ENCODE data around the gene MAGEB17. TPM values are rescaled to one million over a fixed set of nuclear protein-coding genes. Genes with fewer than 3 reads are reported as not detected.

Gene MAGEB17
- total and polyA plus RNA-seq, 9 of the 15 experiments (the other 6 are each of a cell fraction or from before 2014, with no cell fraction given), result 0.07 to 0.45 (median 0.14) TPM; not detected in 1

DNA sequence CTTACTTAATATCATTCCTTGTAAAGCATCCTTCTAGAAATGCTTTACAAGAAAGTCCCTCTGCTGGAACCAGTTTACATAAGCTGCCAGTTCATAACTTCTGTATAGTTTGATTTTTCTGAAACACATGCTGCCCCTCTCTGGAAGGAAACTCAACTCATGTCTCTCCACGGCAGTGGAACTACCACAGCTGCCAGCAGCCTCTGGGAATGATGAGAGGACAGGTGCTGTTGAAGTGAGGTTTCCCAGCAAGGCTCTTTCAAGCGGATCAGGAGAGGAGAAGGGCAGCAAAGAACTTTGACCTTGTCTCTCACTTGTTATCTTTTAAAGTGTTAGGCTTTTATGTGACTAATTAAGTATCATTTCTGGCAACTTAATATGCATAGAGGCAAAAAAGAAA is 36.6 kb upstream of the MAGEB17 start:
- ATAC-seq (no peak), DNase-seq (ENCODE audit: extremely low read depth in 1 of 4, low spot score in 3 of 4) (no peak), FAIRE-seq (no peak)
- Histone ChIP-seq H3K9ac (ENCODE audit: insufficient read depth in 1 of 2, low read depth in 2 of 2, low read length in 2 of 2) (no peak overlapping the region), H2AFZ (ENCODE audit: low read depth, low read length) (no peak overlapping the region), H3K36me3 (ENCODE audit: control insufficient read depth, insufficient read depth, low read length) (no peaks in the 10 kb centered on the region), H4K20me1 (replicated peaks; ENCODE audit: control insufficient read depth, insufficient read depth, low read length) (no peaks in the 10 kb centered on the region), H3K4me2 (ENCODE audit: insufficient read depth, low read length) (no peak overlapping the region), H3K27me3 (ENCODE audit: control insufficient read depth in 2 of 2, insufficient read depth in 2 of 2, low read length in 2 of 2) (no peaks in the 10 kb centered on the region), H3K79me2 (ENCODE audit: control insufficient read depth, insufficient read depth, low read length) (no peaks in the 10 kb centered on the region), H3K27ac (ENCODE audit: extremely low read depth, low read depth, low read length) (no peak overlapping the region), H3K9me3 (replicated peaks; ENCODE audit: control insufficient read depth, insufficient read depth, low read depth, low read length) (no peaks in the 10 kb centered on the region), H3K9me1 (ENCODE audit: control insufficient read depth, insufficient read depth, low read length) (peaks cover 3% of the 10 kb centered on the region), H3K4me3 (no peak overlapping the region), H3K4me1 (replicated peaks in 1 of 2; ENCODE audit: control insufficient read depth in 2 of 2, insufficient read depth in 2 of 2, low read length in 2 of 2) (no peaks in the 10 kb centered on the region)
- ChIA-PET CTCF (ENCODE audit: low intra/inter-chr PET ratio) (no interaction called here), POLR2A (interaction anchor here (1.0 to 1.1 kb wide), 2 partner anchors 12 to 18 kb away, joined by 3 to 4 read pairs; no protein-coding TSS in a partner anchor)
- WGBS (ENCODE audit: insufficient coverage, low coverage, missing lambda C conversion rate), result 6% methylated on average over 2 of the region's 2 CpGs
- TF ChIP-seq, protein P1, sequence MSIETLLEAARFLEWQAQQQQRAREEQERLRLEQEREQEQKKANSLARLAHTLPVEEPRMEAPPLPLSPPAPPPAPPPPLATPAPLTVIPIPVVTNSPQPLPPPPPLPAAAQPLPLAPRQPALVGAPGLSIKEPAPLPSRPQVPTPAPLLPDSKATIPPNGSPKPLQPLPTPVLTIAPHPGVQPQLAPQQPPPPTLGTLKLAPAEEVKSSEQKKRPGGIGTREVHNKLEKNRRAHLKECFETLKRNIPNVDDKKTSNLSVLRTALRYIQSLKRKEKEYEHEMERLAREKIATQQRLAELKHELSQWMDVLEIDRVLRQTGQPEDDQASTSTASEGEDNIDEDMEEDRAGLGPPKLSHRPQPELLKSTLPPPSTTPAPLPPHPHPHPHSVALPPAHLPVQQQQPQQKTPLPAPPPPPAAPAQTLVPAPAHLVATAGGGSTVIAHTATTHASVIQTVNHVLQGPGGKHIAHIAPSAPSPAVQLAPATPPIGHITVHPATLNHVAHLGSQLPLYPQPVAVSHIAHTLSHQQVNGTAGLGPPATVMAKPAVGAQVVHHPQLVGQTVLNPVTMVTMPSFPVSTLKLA (conservative IDR thresholded peaks at IDR 0.05), result no peak
- no peak for TF ChIP-seq ZNF253 (CRISPR knock-in tag; conservative IDR thresholded peaks at IDR 0.05)
- no peak for TF ChIP-seq ZNF133 (CRISPR knock-in tag; IDR thresholded peaks at IDR 0.05)
- no peak for TF ChIP-seq ZFP36 (IDR thresholded peaks at IDR 0.05; ENCODE audit: low read depth, low read length, partially characterized antibody)
- TF ChIP-seq SRSF3 (IDR thresholded peaks at IDR 0.05; ENCODE audit: insufficient read depth, low read length), result no peak
- TF ChIP-seq ZNF707 (CRISPR knock-in tag; conservative IDR thresholded peaks at IDR 0.05), result no peak
- BruUV-seq (replicated peaks), result no TSS peak
- intact Hi-C loops (cut with micrococcal nuclease) (no loop called here), in situ Hi-C loops (cut with MboI) (no loop called here)

Data from K562 (cell line).